Mesodermal cell (in vitro differentiated cells): ENCODE results near the gene RGS9.
A peak's percentile ranks its signal among the peaks of the same experiment; 100 is the strongest.

ENCODE experiments used
- H3K27ac ChIP-seq: 2 replicates; pipeline ENCODE4 v1.7.0; 2013; ENCODE audit warnings: mild to moderate bottlenecking, low read depth, low read length, moderate library complexity; ENCODE audit not compliant: severe bottlenecking
- H3K36me3 ChIP-seq: 2 replicates; pipeline ENCODE4 v1.7.1; 2013; ENCODE audit warnings: mild to moderate bottlenecking, low read length, moderate library complexity; ENCODE audit not compliant: control insufficient read depth, insufficient read depth
- H3K4me1 ChIP-seq: one replicate; pipeline ENCODE4 v1.7.1; 2013; ENCODE audit warnings: mild to moderate bottlenecking, low read length; ENCODE audit not compliant: insufficient read depth, control insufficient read depth, poor library complexity, severe bottlenecking
- H3K4me3 ChIP-seq: 2 replicates; pipeline ENCODE4 v1.7.0; 2013; ENCODE audit warnings: low read length, control low read depth, mild to moderate bottlenecking; ENCODE audit not compliant: insufficient read depth, poor library complexity, severe bottlenecking; ENCODE audit errors: extremely low read depth
- H3K9me3 ChIP-seq: 2 replicates; pipeline ENCODE4 v1.7.1; 2013; ENCODE audit warnings: mild to moderate bottlenecking, low read length, moderate library complexity; ENCODE audit not compliant: control insufficient read depth
- WGBS, 2 experiments: methylation state at CpG; one replicate each; pipeline ENCODE4 v1.1.5; 2013; ENCODE audit warnings: missing lambda C conversion rate in 2 of 2; ENCODE audit not compliant: insufficient coverage in 2 of 2; 5-methylcytosine and 5-hydroxymethylcytosine counted together

The RGS9 gene

DNA sequence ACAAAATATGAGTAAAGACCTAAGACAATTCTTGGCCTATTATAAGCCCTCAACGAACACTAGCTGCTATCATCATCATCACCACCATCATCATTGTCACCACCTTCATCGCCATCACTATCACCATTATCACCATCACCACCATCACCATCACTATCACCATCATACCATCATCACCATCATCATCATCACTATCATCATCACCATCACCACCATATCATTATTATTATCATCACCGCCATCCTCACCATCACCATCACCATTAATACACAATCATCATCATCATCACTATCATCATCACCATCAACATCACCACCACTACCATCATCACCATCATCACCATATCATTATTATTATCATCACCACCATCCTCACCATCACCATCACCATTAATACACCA is 82.5 kb downstream of the RGS9 start:
- Histone ChIP-seq H3K9me3 (no peaks in the 10 kb centered on the region), H3K4me3 (no peak overlapping the region), H3K27ac (no peak overlapping the region), H3K36me3 (no peaks in the 10 kb centered on the region), H3K4me1 (peaks cover 19% of the 10 kb centered on the region)
- WGBS, 2 experiments: 95 to 96% methylated on average over 2 to 3 of the region's 3 CpGs

- WGBS, 2 experiments: 79% methylated on average over 1 of the region's 1 CpG; no CpG with 5 or more reads in 1 of the 2 experiments
- H3K4me1 ChIP-seq: peaks cover 19% of the 10 kb centered on the region
- H3K27ac ChIP-seq: no peak overlapping the region
- H3K36me3 ChIP-seq: no peaks in the 10 kb centered on the region
- no peaks in the 10 kb centered on the region for H3K9me3 ChIP-seq
- no peak overlapping the region for H3K4me3 ChIP-seq
Measured at GRCh38 chr17:65220732-65221131, 83.6 kb downstream of the RGS9 start.

DNA sequence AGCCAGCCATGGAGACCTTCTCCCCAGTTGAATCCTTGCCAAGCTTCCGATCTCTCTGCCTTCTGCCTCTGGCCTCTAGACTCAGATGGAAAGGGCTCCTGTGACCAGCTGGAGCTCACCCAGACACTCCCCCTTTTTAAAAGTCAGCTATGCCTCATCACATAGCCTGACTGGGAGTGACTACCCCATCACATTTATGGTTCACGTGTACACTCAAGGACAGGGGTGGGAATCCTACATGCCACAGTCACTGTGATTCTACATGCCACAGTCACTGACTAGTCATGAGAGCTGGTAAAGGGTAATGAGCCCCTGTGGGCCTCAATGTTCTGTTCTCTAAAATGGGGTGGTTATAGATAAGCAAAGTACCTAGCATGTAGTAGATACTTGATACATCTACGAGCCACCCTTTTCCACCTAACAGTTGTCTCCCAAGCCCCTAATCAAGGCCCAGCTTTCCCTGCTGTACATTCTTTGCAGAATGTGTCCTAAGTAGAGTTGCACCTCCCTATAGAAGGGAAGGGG is 85.1 kb downstream of the RGS9 start:
- no peaks in the 10 kb centered on the region for H3K36me3 ChIP-seq
- H3K4me1 ChIP-seq: peaks cover 21% of the 10 kb centered on the region
- 100% methylated on average over 1 of the region's 3 CpGs; no CpG with 5 or more reads in 1 of the 2 experiments for WGBS, 2 experiments
- no peak overlapping the region for H3K4me3 ChIP-seq
- no peak overlapping the region for H3K27ac ChIP-seq
- no peaks in the 10 kb centered on the region for H3K9me3 ChIP-seq

DNA sequence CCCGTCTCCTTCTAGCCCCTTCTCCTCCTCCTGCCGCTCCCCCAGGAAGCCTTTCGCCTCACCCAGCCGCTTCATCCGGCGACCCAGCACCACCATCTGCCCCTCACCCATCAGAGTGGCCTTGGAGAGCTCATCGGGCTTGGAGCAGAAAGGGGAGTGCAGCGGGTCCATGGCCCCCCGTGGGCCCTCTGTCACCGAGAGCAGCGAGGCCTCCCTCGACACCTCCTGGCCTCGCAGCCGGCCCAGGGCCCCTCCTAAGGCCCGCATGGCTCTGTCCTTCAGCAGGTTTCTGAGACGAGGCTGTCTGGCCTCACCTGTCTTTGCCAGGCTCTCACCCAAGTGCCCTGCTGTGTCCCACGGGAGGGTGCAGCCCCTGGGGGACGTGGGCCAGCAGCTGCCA is 87.9 kb downstream of the RGS9 start:
- 95 to 96% methylated on average over 16 to 17 of the region's 18 CpGs for WGBS, 2 experiments
- H3K4me3 ChIP-seq: no peak overlapping the region
- H3K27ac ChIP-seq: no peak overlapping the region
- no peaks in the 10 kb centered on the region for H3K9me3 ChIP-seq
- peaks cover 26% of the 10 kb centered on the region for H3K4me1 ChIP-seq
- H3K36me3 ChIP-seq: no peaks in the 10 kb centered on the region

GRCh38 chr17:65226227-65226626 is 89.1 kb downstream of the RGS9 start:
- Histone ChIP-seq H3K4me3 (no peak overlapping the region), H3K36me3 (no peaks in the 10 kb centered on the region), H3K27ac (no peak overlapping the region), H3K9me3 (no peaks in the 10 kb centered on the region), H3K4me1 (peaks cover 27% of the 10 kb centered on the region)
- 68 to 79% methylated on average over 2 to 4 of the region's 4 CpGs for WGBS, 2 experiments

DNA sequence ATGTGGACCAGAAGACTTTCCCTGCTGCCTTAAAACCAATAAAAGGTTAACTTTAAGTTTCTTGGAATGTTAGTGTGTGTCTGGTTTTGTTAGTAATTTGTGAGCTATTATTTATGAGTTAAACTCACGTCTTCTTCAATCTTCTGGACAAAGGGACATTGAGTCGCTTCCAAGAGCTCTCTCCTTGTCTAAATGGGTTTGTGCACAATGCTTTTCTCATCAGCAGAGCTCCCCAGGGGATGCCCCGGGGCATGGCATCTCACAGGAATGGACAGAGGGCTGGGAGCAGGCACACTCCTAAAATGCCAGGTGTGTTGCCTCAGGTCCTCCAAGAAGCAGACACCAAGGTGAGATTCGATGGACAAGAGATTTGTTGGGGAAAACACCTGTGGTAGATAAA is 90.5 kb downstream of the RGS9 start:
- Histone ChIP-seq H3K36me3 (no peaks in the 10 kb centered on the region), H3K27ac (no peak overlapping the region), H3K4me1 (peaks cover 30% of the 10 kb centered on the region), H3K4me3 (no peak overlapping the region), H3K9me3 (no peaks in the 10 kb centered on the region)
- 94 to 96% methylated on average over 4 of the region's 4 CpGs for WGBS, 2 experiments

GRCh38 chr17:65228287-65228686 is 91.1 kb downstream of the RGS9 start:
- Histone ChIP-seq H3K4me1 (peaks cover 30% of the 10 kb centered on the region), H3K4me3 (no peak overlapping the region), H3K9me3 (no peaks in the 10 kb centered on the region), H3K36me3 (no peaks in the 10 kb centered on the region), H3K27ac (peak overlapping the region; percentile 90)
- 85 to 94% methylated on average over 9 of the region's 10 CpGs for WGBS, 2 experiments

DNA sequence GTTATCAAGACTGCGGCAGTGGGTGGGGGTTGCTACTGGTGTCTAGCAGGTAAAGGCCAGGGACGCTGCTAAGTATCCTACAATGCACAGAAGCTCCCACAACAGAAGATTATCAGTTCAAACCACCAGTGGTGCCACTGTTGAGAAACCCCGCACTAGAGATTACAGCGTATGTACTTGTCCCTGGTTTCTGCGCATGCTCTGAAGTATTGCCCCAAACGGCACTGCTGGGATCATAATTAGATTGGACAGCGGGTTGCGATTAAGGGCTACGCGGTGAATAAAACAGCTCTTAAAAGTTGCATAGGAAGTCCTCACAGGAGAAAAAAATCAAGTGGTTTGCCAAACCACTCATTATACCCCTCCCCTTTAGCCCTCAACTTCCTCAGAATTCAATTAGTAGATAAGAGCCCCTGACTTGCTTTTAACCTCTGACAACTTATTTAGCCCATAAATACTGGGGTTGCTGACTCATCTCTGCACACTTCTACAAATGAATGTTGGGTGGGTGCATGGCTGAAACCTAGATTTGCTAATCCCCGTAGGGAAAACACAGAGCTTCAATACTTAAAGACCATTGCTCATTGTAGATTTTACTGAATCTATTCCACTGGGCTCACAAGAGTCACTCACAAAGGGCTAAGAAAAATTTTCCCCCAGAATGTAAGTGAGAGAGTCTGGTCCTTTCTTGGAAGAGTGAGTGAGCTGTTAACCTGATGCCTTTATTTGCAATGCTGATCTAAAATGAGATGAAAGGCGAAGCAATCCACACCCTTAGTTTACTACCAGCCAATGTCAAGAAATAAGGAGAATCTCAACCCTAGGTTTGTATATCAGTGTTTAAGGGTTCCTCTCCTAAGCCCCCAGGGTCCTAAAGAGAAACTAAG is 91.8 kb downstream of the RGS9 start:
- Histone ChIP-seq H3K9me3 (no peaks in the 10 kb centered on the region), H3K27ac (peak overlapping the region; percentile 90)
- 83 to 89% methylated on average over 8 to 10 of the region's 12 CpGs for WGBS, 2 experiments

GRCh38 chr17:65229621-65229995 is 92.4 kb downstream of the RGS9 start:
- Histone ChIP-seq H3K9me3 (no peaks in the 10 kb centered on the region), H3K4me1 (peaks cover 30% of the 10 kb centered on the region), H3K36me3 (no peaks in the 10 kb centered on the region), H3K27ac (peak overlapping the region; percentile 90), H3K4me3 (no peak overlapping the region)
- 83 to 100% methylated on average over 1 to 3 of the region's 3 CpGs for whole genome bisulfite sequencing, 2 experiments

More for the DNA sequence above, 91.8 kb downstream of the RGS9 start:
- no peaks in the 10 kb centered on the region for H3K36me3 ChIP-seq
- H3K4me3 ChIP-seq: no peak overlapping the region
- H3K4me1 ChIP-seq: peaks cover 30% of the 10 kb centered on the region

DNA sequence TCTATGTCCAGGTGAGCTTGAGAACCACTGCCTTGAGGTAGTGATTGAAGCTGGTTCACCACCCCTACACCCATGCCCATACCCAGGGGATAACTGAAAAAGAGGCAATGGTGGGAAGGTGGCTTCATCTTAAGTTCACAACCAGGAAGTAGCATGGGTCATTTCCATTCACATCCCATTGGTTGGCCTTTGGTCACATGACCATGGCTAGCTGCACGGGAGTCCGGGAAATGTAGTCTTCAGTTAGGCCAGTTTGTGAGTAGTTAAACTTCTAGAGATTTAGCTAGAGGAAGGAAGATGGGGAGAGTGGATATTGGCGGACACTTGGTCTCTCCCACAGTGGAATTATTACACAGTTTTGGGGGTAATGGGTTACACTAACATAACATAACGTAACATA is 92.9 kb downstream of the RGS9 start:
- H3K36me3 ChIP-seq: no peaks in the 10 kb centered on the region
- no peaks in the 10 kb centered on the region for H3K9me3 ChIP-seq
- no CpG with 5 or more reads among the region's 4 CpGs for WGBS, 2 experiments
- H3K4me1 ChIP-seq: peaks cover 30% of the 10 kb centered on the region
- H3K27ac ChIP-seq: no peak overlapping the region
- no peak overlapping the region for H3K4me3 ChIP-seq

DNA sequence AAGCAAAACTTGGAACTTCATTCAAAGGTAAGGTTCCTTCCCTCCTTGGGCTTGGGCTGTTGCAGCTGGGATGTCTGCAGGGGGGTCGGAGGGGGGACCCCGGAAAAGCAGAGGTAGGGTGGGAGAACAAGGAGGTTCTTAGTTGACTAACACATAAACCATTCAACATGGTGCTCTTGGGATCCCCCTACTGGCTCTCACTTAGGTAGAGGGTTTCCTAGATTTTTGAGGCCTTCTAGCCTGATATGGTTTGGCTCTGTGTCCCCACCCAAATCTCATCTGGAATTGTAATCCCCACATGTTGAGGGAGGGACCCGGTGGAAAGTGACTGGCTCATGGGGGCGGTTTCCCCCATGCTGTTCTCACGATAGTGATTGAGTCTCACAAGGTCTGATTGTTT is 93.9 kb downstream of the RGS9 start:
- no peaks in the 10 kb centered on the region for H3K36me3 ChIP-seq
- no peak overlapping the region for H3K4me3 ChIP-seq
- 76 to 85% methylated on average over 3 of the region's 5 CpGs for WGBS, 2 experiments
- H3K4me1 ChIP-seq: peaks cover 28% of the 10 kb centered on the region
- H3K9me3 ChIP-seq: no peaks in the 10 kb centered on the region
- H3K27ac ChIP-seq: peak overlapping the region; percentile 26
